SU-DHL-6 (cell line): ENCODE data around the gene GSTM4.

ENCODE experiments used
- H2AFZ ChIP-seq: fragments of 200-600 bp; sonication (generic); 2 replicates; pipeline ENCODE4 v1.6.1; 2014; ENCODE audit warnings: low read depth, mild to moderate bottlenecking, moderate library complexity, mixed read lengths, antibody characterized with exemption, low read length; ENCODE audit not compliant: severe bottlenecking
- H3F3A ChIP-seq: fragments of 200-600 bp; shearing (Covaris generic); 2 replicates; pipeline ENCODE4 v1.6.0; 2016; ENCODE audit warnings: antibody characterized with exemption, mild to moderate bottlenecking; ENCODE audit not compliant: insufficient read depth
- H3K27ac ChIP-seq: fragments of 200-600 bp; sonication (generic); 2 replicates; pipeline ENCODE4 v1.5.1; 2016; ENCODE audit warnings: low read depth, mild to moderate bottlenecking, low read length, moderate library complexity, mixed read lengths
- H3K27me3 ChIP-seq: fragments of 200-600 bp; sonication (generic), shearing (Covaris generic); 2 replicates; pipeline ENCODE4 v1.6.0; 2014; ENCODE audit warnings: mild to moderate bottlenecking, low read length
- H3K36me3 ChIP-seq: fragments of 200-600 bp; sonication (generic); 2 replicates; pipeline ENCODE4 v1.6.1; 2014; ENCODE audit warnings: mild to moderate bottlenecking, low read length, mixed read lengths
- H3K4me2 ChIP-seq: fragments of 300-600, 200-600 bp; shearing (Covaris generic), sonication (generic); 2 replicates; pipeline ENCODE4 v1.6.0; 2014; ENCODE audit warnings: low read length, low read depth, mild to moderate bottlenecking; ENCODE audit not compliant: poor library complexity, severe bottlenecking
- H3K4me3 ChIP-seq: fragments of 200-600 bp; sonication (generic); 2 replicates; pipeline ENCODE4 v1.5.1; 2014; ENCODE audit warnings: antibody characterized with exemption, low read length, mild to moderate bottlenecking, mixed read lengths; ENCODE audit not compliant: insufficient read depth, poor library complexity, severe bottlenecking
- H3K79me2 ChIP-seq: fragments of 200-600 bp; sonication (generic); 2 replicates; pipeline ENCODE4 v1.6.1; 2014; ENCODE audit warnings: mild to moderate bottlenecking, low read length, moderate library complexity; ENCODE audit not compliant: insufficient read depth
- H3K9ac ChIP-seq: fragments of 200-600 bp; sonication (generic); 2 replicates; pipeline ENCODE4 v1.7.0; 2014; ENCODE audit warnings: mild to moderate bottlenecking, low read length
- H3K9me2 ChIP-seq: fragments of 200-600 bp; sonication (generic); replicated peaks from 2 replicates; pipeline ENCODE4 v1.6.1; 2014; ENCODE audit warnings: low read length; ENCODE audit not compliant: insufficient read depth
- H3K9me3 ChIP-seq: fragments of 200-600 bp; sonication (generic); 2 replicates; pipeline ENCODE4 v1.6.1; 2014; ENCODE audit warnings: low read length, mixed read lengths; ENCODE audit not compliant: insufficient read depth
- H4K20me1 ChIP-seq: fragments of 200-600 bp; sonication (generic); 2 replicates; pipeline ENCODE4 v1.6.1; 2014; ENCODE audit warnings: low read depth, mild to moderate bottlenecking, antibody characterized with exemption, low read length, moderate library complexity, mixed read lengths
- CTCF ChIP-seq: fragments of 200-600 bp; sonication (generic); IDR thresholded peaks from one replicate; pipeline ENCODE4 v1.5.1; 2017; ENCODE audit warnings: antibody characterized with exemption, mild to moderate bottlenecking, low read length, moderate library complexity; ENCODE audit not compliant: insufficient read depth, poor library complexity, severe bottlenecking
- EZH2phosphoT487 ChIP-seq: fragments of 200-600 bp; sonication (generic), shearing (Covaris generic); conservative IDR thresholded peaks from 2 replicates; pipeline ENCODE4 v1.6.1; 2018; ENCODE audit warnings: mild to moderate bottlenecking, antibody characterized with exemption, low read length, moderate library complexity, mixed read lengths

The GSTM4 gene

GRCh38 chr1:109639841-109640184 is 16.1 kb upstream of the GSTM4 start:
- no peak overlapping the region for H3K27ac ChIP-seq
- no peaks in the 10 kb centered on the region for H3K9me2 ChIP-seq
- no peak for TF ChIP-seq CTCF
- TF ChIP-seq EZH2phosphoT487, result no peak
- H3F3A ChIP-seq, result no peaks in the 10 kb centered on the region
- H3K27me3 ChIP-seq, result no peaks in the 10 kb centered on the region
- no peak overlapping the region for H2AFZ ChIP-seq
- H3K9ac ChIP-seq, result no peak overlapping the region
- H3K4me3 ChIP-seq, result no peak overlapping the region
- H4K20me1 ChIP-seq, result no peaks in the 10 kb centered on the region
- H3K4me2 ChIP-seq, result no peak overlapping the region
- no peaks in the 10 kb centered on the region for H3K36me3 ChIP-seq
- H3K79me2 ChIP-seq, result no peaks in the 10 kb centered on the region
- no peaks in the 10 kb centered on the region for H3K9me3 ChIP-seq

GRCh38 chr1:109640285-109640865 is 15.5 kb upstream of the GSTM4 start:
- H3K4me2 ChIP-seq, result no peak overlapping the region
- H2AFZ ChIP-seq, result no peak overlapping the region
- H3K36me3 ChIP-seq, result no peaks in the 10 kb centered on the region
- H3K4me3 ChIP-seq, result no peak overlapping the region
- no peak overlapping the region for H3K9ac ChIP-seq
- no peaks in the 10 kb centered on the region for H3K27me3 ChIP-seq
- no peaks in the 10 kb centered on the region for H3K9me3 ChIP-seq
- H3K27ac ChIP-seq, result no peak overlapping the region
- H3F3A ChIP-seq, result no peaks in the 10 kb centered on the region
- no peaks in the 10 kb centered on the region for H3K79me2 ChIP-seq
- H3K9me2 ChIP-seq, result no peaks in the 10 kb centered on the region
- no peaks in the 10 kb centered on the region for H4K20me1 ChIP-seq
- no peak for TF ChIP-seq EZH2phosphoT487
- peak; percentile 90 for TF ChIP-seq CTCF

- H2AFZ ChIP-seq, result no peak overlapping the region
- no peak overlapping the region for H3K27ac ChIP-seq
- H3K79me2 ChIP-seq, result no peaks in the 10 kb centered on the region
- no peak overlapping the region for H3K4me3 ChIP-seq
- H3K9me3 ChIP-seq, result no peaks in the 10 kb centered on the region
- H3K36me3 ChIP-seq, result no peaks in the 10 kb centered on the region
- TF ChIP-seq EZH2phosphoT487 (no peak), CTCF (no peak)
- H3K4me2 ChIP-seq, result no peak overlapping the region
- H3K9ac ChIP-seq, result no peak overlapping the region
- no peaks in the 10 kb centered on the region for H3F3A ChIP-seq
- H4K20me1 ChIP-seq, result no peaks in the 10 kb centered on the region
- no peaks in the 10 kb centered on the region for H3K9me2 ChIP-seq
- H3K27me3 ChIP-seq, result no peaks in the 10 kb centered on the region
Observed at GRCh38 chr1:109641078-109641740, 14.7 kb upstream of the GSTM4 start.
